NCI-H2227 (cell line): Measurements from ENCODE around the gene FBXL17.

Experiments
- DNase-seq: peaks from one replicate; lab custom pipeline; 2025; ENCODE audit not compliant: unreplicated experiment; lab: John Stamatoyannopoulos, UW

FBXL17 gene

GRCh38 chr5:108375768-108376167 is 6.1 kb downstream of the FBXL17 start:
- DNase-seq: no peak

GRCh38 chr5:108373426-108373825 is 8.5 kb downstream of the FBXL17 start:
- no peak for DNase-seq

- no peak for DNase-seq
These were observed 9.5 kb downstream of the FBXL17 start for GRCh38 chr5:108372369-108372768.

GRCh38 chr5:108371263-108371662 is 10.6 kb downstream of the FBXL17 start:
- DNase-seq: no peak

GRCh38 chr5:108369167-108369566 is 12.7 kb downstream of the FBXL17 start:
- DNase-seq: no peak

GRCh38 chr5:108367679-108368334 is 14.1 kb downstream of the FBXL17 start:
- DNase-seq: no peak

GRCh38 chr5:108366500-108366899 is 15.4 kb downstream of the FBXL17 start:
- DNase-seq: no peak

DNA sequence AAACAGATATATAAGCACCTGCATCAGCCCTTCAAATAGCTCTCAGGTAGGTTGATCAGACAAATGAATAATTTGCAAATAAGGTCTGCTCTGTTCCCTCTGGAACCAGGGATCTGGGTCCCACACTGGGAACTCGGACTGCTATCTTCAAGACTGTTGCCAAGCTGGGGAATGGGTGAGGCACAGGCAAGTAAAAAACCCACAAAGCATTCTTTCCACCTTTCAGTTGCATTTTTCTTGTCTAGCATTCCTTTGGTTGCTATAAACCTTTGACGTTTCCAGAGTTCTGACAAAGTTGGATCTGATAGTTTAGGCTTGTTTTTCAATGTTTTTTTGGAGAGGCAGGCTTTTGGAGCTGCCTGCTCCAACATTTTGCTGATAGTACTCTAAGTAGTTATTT is 20.1 kb downstream of the FBXL17 start:
- no peak for DNase-seq

DNA sequence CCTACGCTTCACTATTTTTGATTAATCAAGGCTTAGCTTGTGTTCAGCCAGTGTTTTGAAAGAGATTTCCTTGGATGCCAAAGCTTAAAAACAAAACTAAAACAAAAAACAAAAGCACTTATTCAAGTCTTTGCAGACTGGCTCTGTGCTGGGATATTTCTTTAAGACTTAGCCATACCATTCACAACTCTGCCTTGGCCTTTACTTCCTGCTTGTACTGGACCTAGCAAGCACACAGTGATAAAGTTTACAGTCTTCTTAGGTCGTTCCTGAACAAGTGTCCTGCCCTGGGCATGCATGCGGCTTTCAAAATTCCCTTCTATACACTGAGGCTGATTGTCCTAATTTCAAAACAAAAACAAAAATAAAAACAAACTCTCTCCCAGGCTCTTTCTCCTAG is 20.7 kb downstream of the FBXL17 start:
- DNase-seq: no peak

DNA sequence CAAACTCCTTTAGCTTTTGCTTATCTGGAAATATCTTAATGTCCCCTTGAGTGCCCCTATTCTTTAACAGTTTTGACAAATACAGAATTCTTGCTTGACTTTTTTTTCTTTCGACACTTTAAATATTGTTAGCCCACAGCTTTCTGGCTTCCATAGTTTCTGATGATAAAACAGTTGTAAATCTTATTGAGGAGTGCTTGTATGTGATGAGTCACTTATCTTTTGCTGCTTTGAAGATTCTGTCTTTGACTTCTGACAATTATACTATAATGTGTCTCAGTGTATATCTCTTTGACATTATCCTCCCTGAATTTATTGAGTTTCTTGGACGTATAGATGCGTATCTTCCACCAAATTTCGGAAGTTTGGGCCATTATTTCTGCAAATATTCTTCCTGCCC is 21.6 kb downstream of the FBXL17 start:
- no peak for DNase-seq

GRCh38 chr5:108356286-108356685 is 25.6 kb downstream of the FBXL17 start:
- no peak for DNase-seq

DNA sequence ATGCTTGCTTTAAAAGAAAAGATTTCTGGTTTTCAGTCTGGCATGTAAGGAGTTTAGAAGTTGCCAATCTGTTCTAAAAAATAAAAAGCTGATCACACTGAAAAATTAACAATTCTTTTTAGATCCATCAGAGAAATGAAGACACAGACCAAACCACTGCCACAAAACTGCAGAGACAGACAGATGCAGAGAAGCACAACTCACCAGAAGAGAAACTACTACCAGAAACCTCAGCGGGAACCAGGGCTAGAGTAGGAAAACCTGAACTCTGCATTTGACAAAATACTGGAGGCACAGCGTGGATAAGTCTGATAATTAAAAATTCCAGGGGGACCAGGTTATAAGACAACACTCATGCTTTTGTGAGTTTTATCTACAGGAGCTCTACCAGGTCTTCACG is 28.8 kb downstream of the FBXL17 start:
- no peak for DNase-seq

- DNase-seq: peak; percentile 47
These were observed 36.2 kb downstream of the FBXL17 start for GRCh38 chr5:108345541-108346171.

- DNase-seq: no peak
These were observed 37.6 kb downstream of the FBXL17 start for GRCh38 chr5:108344103-108344822.

GRCh38 chr5:108341866-108342265 is 40.0 kb downstream of the FBXL17 start:
- no peak for DNase-seq

GRCh38 chr5:108340131-108340530 is 41.8 kb downstream of the FBXL17 start:
- no peak for DNase-seq

- no peak for DNase-seq
These were observed 42.7 kb downstream of the FBXL17 start for GRCh38 chr5:108339220-108339619.

GRCh38 chr5:108334225-108334624 is 47.7 kb downstream of the FBXL17 start:
- DNase-seq: no peak

- no peak for DNase-seq
These were observed 54.9 kb downstream of the FBXL17 start for GRCh38 chr5:108326982-108327381.

- DNase-seq: no peak
These were observed 57.0 kb downstream of the FBXL17 start for GRCh38 chr5:108324886-108325285.

- no peak for DNase-seq
These were observed 60.6 kb downstream of the FBXL17 start for GRCh38 chr5:108321341-108321740.

- no peak for DNase-seq
These were observed 61.7 kb downstream of the FBXL17 start for GRCh38 chr5:108320231-108320630.
